Measurements from ENCODE around the gene DYSF.

DYSF gene

GRCh38 chr2:71578767-71579342 lies 125.5 kb downstream of the DYSF start:
- DNase-seq = no peak

- no peak for DNase-seq
These were observed 127.7 kb downstream of the DYSF start for GRCh38 chr2:71581026-71581425.

GRCh38 chr2:71583876-71584275 lies 130.5 kb downstream of the DYSF start:
- no peak for DNase-seq

- DNase-seq = no peak
These were observed 133.1 kb downstream of the DYSF start for GRCh38 chr2:71586471-71586870.

- DNase-seq = no peak
These were observed 134.2 kb downstream of the DYSF start for GRCh38 chr2:71587509-71588073.

GRCh38 chr2:71588497-71589170 lies 135.3 kb downstream of the DYSF start:
- DNase-seq = no peak

GRCh38 chr2:71589763-71590162 lies 136.4 kb downstream of the DYSF start:
- no peak for DNase-seq

GRCh38 chr2:71591044-71591443 lies 137.7 kb downstream of the DYSF start:
- DNase-seq = no peak

- no peak for DNase-seq
These were observed 138.9 kb downstream of the DYSF start for GRCh38 chr2:71592181-71592711.

- DNase-seq = no peak
These were observed 142.2 kb downstream of the DYSF start for GRCh38 chr2:71595569-71595968.

- no peak for DNase-seq
These were observed 142.7 kb downstream of the DYSF start for GRCh38 chr2:71596011-71596410.

GRCh38 chr2:71597756-71598155 lies 144.4 kb downstream of the DYSF start:
- no peak for DNase-seq

GRCh38 chr2:71598526-71598925 lies 145.2 kb downstream of the DYSF start:
- DNase-seq = no peak

- no peak for DNase-seq
These were observed 145.7 kb downstream of the DYSF start for GRCh38 chr2:71599038-71599437.

GRCh38 chr2:71599646-71600236 lies 146.4 kb downstream of the DYSF start:
- no peak for DNase-seq

GRCh38 chr2:71600555-71600954 lies 147.2 kb downstream of the DYSF start:
- DNase-seq = no peak

GRCh38 chr2:71601136-71602114 lies 148.1 kb downstream of the DYSF start:
- DNase-seq = no peak

GRCh38 chr2:71602115-71602495 lies 148.7 kb downstream of the DYSF start:
- no peak for DNase-seq

- DNase-seq = no peak
These were observed 149.2 kb downstream of the DYSF start for GRCh38 chr2:71602581-71602980.

GRCh38 chr2:71603311-71603811 lies 150.0 kb downstream of the DYSF start:
- DNase-seq = no peak

- no peak for DNase-seq
These were observed 150.7 kb downstream of the DYSF start for GRCh38 chr2:71603851-71604725.

- DNase-seq = no peak
These were observed 151.4 kb downstream of the DYSF start for GRCh38 chr2:71604726-71605120.

Measured in GF-D8 (cell line).